HG03039 (cell line): ENCODE results near the gene MFNG.

Experiments
- ATAC-seq: cut with Tn5 transposase; IDR thresholded peaks from one replicate; pipeline ENCODE4 v1.9.1; 2021; ENCODE audit warnings: mild to moderate bottlenecking, moderate library complexity; ENCODE audit not compliant: unreplicated experiment

The MFNG gene

DNA sequence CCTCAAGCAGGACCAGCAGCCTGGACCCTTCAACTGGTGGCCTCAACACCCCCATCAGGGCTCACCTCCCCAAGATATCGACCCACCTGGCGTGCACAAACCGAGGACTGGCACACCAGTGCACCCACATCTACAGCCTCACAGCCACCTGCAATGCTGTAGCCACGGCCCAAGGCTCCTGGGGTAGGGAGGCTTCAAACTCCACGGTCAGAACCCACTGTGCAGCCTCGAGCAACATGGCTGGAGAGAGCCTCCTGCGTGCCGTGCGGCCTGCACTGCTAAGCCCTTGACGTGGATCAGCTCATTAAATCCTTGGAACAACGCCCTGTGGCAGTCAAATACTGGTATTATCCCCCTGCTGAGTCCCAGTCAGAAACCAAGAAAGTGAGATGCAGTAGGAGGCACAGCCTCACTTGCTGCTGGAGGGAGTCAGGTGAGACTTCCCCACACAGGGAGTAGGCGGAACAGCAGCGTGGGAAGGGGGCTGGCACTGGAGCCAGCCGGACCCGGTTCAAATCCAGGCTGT is 28.4 kb upstream of the MFNG start:
- ATAC-seq, result no peak

DNA sequence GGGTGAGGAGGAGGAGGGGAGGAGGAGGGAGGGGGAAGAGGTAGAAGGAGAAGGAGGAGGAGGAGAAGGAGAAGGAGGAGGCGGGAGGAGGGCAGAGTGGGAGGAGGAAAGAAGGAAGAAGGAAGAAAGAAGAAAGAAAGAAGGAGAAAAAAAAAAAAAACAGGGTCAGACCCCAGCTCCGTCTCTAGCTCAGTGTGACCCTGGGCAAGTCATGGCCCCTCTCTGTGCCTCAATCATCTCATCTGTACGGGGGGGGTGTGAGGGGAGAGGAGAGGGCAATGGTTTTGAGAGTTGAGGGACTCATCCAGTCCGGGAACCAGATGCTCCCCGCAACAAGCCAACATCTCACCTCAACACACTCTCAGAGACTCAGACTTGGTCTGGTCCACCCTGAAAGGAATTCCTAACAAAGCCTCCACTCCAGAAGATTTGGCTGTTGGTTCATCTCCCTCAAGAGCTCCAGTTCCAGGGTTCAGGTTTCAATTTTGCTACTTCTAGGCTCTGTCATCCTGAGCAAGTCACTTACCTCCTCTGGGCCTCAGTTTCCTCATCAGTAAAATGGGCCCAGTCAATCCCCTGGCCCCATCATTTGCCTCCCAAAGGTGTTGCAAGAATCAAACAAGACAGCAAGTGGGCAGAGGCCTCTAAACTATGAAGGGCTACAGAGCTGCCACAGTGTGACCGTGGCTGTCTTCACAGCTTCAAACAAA is 25.4 kb upstream of the MFNG start:
- ATAC-seq, result no peak

DNA sequence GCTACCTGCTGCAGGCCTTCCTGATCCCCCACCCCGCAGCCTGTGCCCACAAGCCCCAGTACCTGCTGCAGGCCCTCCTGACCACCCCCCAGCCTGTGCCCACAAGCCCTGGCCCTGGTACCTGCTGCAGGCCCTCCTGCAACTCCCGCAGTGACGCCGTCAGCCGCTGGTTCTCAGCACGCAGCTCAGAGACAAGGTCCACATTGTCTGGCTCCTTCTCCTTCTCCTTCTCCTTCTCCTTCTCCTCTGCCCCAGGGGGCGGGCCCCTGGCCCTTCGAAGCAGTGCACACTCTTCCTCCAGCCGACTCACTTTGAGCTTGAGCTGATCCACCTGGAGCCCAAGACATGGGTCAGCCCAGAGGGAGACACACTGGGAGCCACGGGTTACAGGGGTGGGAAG is 23.9 kb upstream of the MFNG start:
- no peak for ATAC-seq

DNA sequence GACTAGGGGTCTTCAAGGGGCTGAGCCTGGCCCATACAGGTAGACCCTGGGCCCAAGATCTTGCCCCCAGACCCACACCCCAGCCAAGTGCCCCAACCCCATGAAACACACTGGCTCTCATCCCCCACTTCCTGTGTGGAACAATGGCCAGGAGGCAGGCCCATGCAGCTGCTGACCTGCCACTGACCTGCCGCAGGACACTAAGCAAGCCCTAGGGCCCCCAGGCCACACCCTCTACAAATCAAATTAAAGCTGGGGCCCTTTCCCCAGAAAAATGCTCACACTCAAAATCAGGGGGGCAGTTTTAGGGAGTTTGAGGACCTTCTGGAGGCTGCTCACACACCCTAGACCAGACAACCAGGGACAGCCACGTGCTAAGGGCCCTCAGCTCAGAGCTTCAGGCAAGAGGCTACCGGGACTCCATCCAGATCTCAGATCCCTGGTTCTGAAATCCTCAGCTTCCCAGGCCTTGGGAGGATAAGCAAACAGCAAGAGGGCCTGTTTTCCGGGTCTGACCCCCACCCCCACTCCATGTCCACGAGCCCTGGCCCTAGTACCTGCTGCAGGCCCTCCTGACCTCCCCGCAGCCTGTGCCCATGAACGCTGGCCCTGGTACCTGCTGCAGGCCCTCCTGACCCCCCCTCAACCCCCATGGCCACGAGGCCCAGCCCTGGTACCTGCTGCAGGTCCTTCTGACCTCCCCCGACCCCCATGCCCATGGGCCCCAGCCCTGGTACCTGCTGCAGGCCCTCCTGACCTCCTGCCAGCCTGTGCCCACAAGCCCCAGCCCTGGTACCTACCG is 23.1 kb upstream of the MFNG start:
- no peak for ATAC-seq

DNA sequence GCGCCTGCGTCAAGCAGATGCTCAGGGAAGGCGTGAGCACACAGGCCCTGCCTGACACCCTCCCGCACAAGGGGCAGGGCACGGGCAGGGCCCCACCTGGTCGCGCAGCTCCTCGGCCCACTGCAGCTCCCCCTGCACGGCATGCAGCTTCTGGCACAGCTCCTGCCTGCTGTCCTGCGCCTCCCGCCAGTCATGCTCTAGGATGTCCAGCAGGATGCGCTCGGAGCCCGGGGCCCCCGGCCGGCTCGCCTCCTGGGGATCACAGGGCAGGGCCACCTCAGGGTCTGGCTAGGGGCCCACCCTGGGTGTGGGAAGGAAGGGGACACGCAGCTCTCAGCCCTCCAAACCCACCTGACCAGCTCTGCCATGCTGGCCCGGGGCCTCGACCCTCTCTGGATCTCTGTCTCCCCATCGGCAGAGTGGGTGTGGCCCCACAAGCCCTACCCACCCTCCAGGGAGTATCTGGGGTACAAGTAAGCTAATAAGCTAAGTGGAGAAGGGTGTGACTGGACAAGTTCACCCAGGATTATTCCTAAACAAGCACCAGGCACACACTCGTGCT is 22.3 kb upstream of the MFNG start:
- no peak for ATAC-seq

DNA sequence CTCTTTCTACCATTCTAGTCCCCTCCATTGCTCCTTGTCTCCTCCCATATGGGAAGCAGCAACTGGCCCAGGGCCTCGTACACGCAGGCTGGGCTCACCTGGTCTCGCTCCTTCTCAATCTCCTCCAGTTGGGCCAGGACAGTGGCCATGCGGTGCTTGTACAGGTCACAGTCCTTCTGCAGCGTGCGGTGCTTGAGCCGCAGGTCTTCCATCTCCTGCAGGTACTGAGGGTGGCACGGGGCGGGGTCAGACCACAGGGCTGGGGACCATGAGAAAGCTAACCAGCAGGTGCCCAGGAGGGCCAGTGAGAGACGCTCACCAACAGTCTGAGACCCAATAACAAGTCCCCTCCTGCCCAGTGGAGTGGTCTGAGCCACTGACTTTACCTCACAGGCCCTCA is 21.5 kb upstream of the MFNG start:
- no peak for ATAC-seq

DNA sequence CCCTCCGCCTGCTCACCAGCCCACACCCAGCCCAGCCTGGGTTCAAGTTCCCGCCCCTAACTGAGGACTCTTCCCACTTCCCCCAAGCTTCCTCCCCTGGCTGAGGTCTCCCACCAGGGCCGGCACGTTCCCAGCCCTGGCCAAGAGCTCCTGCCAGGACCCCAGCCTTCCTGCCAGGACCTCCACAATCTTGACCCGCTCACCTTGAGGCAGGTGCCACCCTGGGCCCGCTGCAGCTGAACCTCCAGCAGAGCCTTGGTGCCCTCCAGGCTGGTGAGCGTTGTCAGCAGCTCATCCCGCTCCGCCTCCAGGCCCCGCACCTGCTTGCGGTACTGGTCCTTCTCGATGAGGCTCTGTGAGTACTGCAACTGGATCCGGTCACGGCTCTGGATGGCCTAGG is 19.8 kb upstream of the MFNG start:
- ATAC-seq, result no peak

DNA sequence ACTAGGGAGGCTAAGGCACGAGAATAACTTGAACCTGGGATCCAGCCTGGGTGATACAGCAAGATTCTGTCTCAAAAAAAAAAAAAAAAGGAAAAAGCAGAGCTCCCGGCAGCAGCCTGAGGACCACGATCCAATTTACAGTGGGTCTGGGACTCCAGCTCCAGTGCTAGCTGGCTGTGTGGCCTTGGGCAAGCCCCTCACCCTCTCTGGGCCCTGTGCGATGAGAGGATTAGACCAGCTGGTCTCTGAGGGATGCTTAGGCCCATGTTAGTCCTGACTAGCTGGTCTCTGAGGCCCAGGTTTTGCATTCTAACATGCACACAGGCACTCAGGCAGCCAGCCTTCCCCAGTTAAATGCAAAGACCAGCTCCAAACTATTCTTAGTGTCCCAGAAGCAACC is 19.4 kb upstream of the MFNG start:
- ATAC-seq, result no peak

DNA sequence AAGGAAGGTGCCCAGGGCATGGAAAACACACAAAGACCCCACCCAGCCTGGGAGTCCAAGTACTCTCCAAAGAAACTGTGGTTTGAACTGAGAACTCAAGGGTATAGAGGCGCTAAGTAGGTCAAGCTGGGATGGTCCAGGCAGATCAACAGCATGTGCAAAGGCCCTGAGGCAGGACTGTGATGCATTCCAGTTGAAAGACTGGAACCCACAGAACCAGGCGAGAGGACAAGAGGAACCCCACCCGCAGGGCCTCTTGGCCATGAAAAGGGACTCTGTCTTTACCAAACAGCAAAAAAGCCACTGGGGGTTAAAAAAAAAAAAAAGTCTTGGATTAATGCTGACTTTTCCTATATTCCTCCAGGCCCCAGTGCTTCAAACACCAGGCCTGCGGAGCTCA is 18.8 kb upstream of the MFNG start:
- no peak for ATAC-seq

DNA sequence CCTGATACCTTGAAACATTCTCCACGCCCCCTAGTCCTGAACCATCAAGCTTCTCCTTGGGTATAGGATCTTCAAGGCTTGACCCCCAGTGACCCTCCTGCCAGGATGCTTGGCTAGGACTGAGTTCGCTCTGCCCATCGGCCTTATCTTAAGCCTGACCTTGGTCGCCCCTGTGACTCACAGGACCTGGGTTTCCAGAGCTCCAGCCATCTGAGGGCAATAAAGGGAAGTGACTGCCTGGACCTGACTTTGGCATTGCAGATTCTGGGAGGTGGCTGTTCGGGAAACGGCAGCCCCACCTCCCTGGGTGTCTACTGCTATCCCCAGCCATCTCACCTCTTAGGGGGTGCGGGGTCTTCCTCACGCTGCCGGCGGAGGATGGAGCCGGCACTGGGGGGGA is 17.7 kb upstream of the MFNG start:
- ATAC-seq, result no peak

DNA sequence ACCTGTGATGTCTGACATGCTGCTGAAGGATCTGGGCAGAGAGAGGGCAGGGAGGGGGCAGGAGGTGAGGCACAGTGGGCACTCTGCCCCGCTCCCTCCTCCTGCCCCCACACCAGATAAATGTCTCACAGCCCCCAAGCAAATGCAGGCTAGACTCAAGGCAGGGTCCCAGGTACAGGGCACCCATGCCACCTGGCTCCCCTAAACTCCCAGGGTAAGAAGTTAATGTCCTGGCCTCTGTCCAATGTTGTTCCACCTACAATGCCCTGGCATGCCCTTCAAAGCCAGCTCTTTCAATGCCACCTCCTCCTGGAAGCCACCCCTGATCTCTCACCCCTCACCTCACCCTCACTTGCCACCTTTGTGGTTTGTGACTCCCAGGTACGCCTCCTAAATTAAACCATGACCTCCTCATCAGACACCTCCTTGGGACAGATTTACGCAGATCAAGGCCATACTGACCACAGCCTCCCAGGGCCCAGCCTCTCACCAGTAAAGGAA is 17.0 kb upstream of the MFNG start:
- ATAC-seq, result no peak

DNA sequence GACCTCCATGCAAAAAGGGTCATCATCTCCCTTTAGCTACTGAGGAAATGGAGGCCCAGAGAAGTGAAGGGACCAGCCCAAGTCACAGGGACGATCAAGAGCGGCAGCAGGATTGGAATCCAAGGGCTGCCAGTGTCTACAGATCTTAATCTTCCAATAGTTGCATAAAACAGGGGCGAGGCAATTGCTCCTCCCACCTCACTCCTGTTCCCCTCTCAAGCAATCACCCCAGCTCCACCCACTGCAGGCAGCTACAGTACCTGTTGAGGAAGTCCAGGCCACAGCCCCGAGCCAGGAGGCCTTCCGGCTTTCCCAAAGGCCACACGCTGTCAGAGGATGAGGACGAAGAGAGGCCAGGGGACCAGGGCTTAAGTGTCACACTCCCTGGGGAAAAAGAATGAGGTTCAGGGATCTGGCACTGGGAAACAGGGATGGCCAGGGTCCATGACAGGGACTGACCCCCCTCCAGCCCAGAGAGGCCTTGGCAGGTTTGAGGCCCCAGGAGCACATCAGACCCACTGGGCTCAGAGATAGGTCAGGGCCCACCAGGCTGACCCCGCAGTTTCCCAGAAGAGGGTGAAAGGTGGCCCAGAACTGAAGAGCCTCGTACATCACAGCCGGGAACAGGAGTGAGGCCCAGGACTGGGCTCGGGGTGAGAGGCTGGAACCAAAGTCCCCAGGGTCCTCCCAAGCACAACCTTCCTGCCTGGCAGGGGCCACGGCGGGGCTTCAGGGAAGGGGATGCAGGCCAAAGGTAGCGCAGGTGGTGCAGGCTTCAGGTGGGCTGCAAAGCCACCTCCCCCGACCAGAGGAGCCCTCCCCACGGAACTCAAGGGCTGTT is 16.4 kb upstream of the MFNG start:
- no peak for ATAC-seq

DNA sequence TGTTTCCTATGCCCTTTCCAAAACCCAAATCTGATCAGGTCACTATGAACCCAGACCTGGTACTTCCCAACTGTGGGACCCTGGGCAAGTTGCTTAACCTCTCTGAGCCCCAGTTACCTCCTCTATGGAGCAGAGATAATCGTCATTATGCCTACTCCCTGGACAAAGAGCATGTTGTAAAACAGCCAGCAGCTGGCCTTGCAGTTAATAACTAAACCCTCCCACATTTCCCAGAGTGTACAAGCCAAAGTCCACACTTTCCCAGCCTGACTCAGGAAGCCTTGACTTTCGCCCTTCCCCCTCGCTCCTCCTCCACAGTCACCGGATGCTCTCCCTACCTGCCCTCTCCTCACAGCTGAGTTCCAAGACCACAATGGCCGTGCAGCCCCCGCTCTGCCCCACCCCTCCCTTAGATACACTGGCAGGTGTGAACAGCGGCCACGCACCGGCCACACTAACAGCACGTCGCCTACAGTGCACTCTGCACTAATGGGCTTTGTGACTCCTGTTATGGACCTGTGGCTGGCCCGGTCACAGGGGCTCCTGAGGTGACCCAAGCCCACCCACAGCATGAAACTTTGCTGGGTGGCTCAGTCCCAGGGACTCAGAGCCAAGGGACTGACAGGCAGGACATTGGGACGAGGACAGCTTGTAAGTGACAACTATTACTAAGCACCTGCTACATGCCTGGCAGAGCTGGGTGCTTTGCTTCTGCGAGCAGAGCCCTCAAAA is 15.6 kb upstream of the MFNG start:
- no peak for ATAC-seq

DNA sequence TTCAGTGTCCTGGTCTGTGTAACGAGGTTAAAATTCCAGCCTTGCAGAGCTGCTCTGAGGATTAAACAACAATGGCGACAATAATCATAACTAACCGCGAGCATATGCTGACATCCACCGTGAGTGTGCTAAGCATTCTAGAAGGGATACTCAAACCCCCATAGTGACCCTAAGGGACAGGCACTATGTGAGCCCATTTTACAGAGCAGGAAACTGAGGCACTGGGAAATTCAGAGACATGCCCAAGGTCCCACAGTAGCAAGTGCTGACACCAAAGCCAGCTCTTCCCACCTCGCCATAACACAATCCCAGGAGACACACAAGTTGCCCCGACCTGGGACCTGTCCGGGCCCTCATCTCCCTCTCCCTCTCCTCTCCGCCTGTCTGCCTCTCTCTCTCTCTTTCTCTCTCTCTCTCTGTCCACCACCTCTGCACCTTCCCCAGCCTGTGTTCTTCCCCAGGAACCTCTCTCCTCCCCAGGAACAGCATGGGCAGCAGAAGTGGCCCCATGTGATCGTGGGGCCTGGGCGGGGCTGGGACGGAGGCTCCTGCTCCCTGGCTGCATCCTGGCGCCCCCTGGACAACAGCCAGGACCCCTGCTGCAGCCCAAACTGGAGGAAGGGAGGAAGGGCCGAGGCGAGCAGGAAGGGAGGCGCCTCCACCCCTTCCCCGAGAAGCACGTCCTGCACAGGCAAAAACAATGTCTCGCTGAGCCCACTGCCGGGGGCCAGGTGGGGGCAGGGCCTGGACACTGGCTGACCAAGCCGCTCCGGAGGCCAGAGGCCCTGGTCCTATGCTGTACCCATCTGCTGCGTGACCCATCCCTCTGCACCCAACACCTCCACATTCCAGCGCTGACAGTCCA is 14.8 kb upstream of the MFNG start:
- no peak for ATAC-seq

DNA sequence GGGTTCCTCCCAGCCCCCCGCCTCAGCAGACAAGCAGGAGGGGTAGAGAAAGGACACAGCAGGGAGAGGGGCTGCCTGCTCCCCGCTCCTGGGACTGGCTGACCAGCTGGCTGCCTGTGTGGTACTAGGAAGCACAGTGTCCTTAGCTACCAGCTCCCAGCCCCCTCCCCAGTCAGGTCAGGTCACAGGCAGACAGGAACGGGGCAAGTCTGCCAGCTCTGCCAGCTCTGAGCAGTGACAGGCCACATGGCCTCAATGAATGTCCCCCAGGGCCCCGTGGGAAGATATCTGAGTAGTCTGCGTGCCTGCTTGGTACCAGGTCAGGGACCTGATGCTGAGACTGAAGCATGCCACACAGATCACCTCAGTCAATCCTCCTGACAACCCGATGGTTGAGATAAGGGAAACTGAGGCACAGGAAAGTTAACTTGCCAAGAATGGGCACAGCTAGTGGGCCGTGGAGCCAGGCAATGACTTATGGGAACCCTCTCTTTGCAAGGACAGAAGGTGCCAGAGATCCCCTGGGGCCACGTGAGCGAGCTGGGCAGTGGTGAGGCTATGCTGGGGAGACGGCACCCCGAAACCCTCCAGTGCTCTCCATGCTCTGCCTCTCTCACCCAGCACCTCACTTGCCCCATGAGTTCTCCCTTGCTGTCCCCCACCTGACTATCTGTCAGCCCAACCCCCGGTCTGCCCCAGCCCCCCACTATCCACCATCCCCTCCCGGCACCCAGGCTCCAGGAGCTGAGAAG is 13.8 kb upstream of the MFNG start:
- no peak for ATAC-seq

DNA sequence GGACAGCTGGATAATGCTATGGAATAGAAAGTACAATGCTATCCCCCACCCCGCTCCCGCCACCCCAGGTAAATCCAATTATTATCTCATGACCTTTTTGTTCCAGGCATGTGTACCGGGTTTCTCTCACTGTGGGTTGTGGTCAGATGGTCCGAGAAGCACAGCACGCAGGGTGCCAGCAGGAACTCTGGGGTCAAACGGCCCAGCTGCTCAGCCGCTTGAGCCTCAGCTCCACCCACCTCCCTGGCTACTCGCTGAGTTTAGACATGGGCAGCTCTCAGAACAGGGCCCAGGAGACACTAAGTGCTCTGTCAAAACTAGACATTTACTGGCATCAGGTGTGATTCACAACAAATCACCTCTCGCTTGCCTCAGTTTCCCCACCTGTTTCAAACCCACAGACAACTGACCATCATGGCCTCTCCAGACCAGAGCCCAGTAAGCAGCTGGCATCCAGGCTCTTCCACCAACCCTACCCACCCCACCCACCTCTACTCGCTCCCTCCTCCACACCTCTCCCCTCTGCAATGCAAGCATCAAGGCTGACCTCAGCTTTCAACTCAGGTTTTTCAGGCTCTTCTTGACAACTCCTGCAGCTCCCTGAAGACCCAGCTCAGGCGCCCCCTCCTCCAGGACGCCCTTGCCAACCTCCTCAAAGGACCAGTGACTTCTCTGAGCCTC is 13.0 kb upstream of the MFNG start:
- ATAC-seq, result no peak

DNA sequence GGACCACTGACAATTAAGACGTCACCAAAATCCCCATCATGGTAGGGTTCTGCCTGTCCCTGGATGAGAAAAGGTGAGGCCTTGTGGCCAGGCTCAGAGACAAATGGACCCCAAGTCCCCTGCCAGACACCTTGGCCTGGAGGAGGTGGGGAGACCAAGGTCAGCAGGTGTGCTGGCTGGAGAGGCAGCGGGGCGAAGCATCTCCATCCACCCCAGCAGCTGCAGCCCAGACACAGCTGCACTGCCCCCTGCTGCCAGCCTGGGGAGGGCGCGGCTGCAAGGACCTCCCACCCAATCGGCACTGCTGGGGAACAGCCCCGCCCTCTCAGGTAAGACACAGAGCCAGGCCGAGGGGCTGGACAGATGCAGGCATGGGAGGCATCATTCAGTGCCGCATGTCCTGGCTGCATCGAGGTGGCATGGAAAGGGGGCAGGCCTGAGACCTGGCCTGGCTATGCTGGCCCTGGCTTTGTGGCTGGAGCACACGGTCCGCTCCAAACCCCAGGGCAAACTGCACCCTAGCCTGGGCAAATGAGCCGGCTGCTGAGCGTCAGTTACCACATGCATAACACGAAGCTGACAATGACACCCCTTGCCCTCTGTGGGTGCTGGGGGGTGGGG is 12.2 kb upstream of the MFNG start:
- no peak for ATAC-seq
